Aorta (tissue), 5 donors: ENCODE measurements around the gene ZNF468. TPM values are rescaled to one million over a fixed set of nuclear protein-coding genes. Genes with fewer than 3 reads are reported as not detected.
"Not testable (repeated sequence)": the region's sequence is repeated elsewhere in the genome, so short reads cannot be mapped to it uniquely, and the experiment has no call there.

ENCODE experiments used
- ATAC-seq: fragments of 200-7000 bp; cut with Tn5 transposase; one replicate; pipeline ENCODE4 v1.9.1; 2022; ENCODE audit warnings: moderate library complexity; ENCODE audit not compliant: low FRiP score
- DNase-seq, 2 donors: peaks; one replicate each; pipeline ENCODE4 v3.0.0-alpha.2; 2020
- H3K27ac ChIP-seq, 2 donors: one replicate each; pipeline ENCODE4 v1.5.1; 2013; ENCODE audit warnings: low read length in 2 of 2, mild to moderate bottlenecking in 2 of 2, moderate library complexity in 2 of 2, control low read depth in 1 of 2, inconsistent platforms in 1 of 2, low read depth in 1 of 2
- H3K27me3 ChIP-seq, 2 donors: one replicate each; pipeline ENCODE4 v1.6.1; 2013; ENCODE audit warnings: control low read depth in 1 of 2, low read length in 1 of 2, mild to moderate bottlenecking in 1 of 2, moderate library complexity in 1 of 2; ENCODE audit not compliant: insufficient read depth in 2 of 2, control insufficient read depth in 1 of 2
- H3K36me3 ChIP-seq, 2 donors: one replicate each; pipeline ENCODE4 v1.6.1; 2013; ENCODE audit warnings: control low read depth in 1 of 2, low read length in 1 of 2, mild to moderate bottlenecking in 1 of 2; ENCODE audit not compliant: insufficient read depth in 2 of 2, control insufficient read depth in 1 of 2
- H3K4me1 ChIP-seq, 2 donors: one replicate each; pipeline ENCODE4 v1.6.1; 2013; ENCODE audit warnings: low read length in 2 of 2, control low read depth in 1 of 2, mild to moderate bottlenecking in 1 of 2, moderate library complexity in 1 of 2; ENCODE audit not compliant: insufficient read depth in 2 of 2, control insufficient read depth in 1 of 2
- H3K4me3 ChIP-seq, 2 donors: one replicate each; pipeline ENCODE4 v1.5.1; 2013; ENCODE audit warnings: low read length in 2 of 2, control low read depth in 1 of 2, mild to moderate bottlenecking in 1 of 2
- H3K9me3 ChIP-seq: one replicate; pipeline ENCODE4 v1.6.1; 2013; ENCODE audit warnings: mild to moderate bottlenecking, low read length; ENCODE audit not compliant: control insufficient read depth
- WGBS, 2 donors: extraction: QIAGEN DNeasy Blood & Tissue Kit; methylation state at CpG; one replicate each; pipeline ENCODE4 v1.1.7; 2013; 5-methylcytosine and 5-hydroxymethylcytosine counted together
- intact Hi-C, 2 donors: fragments of 100-400 bp; cut with DNase I; formaldehyde crosslinking; loops; one replicate each; pipeline versions ENCODE4 v1.14.2 to v1.15.0; 2022
- polyA plus RNA-seq, 2 donors: library from polyadenylated mRNA; stranded (reverse); fragments of 200-250 nt; gene quantifications; one replicate each; pipeline ENCODE4 v1.2.3, GENCODE V29; 2013
- total RNA-seq, 2 donors: library from RNA; stranded (reverse); fragmentation: NEBNext Ultra II Directional; extraction: Animal tissue kit (Norgen Biotek cat#: 25700); gene quantifications; one replicate each; pipeline ENCODE4 v1.2.1, GENCODE V29; 2021
- donor health status: healthy with polysubstance abuse.
- donor health status: Bipolar disorder and iron deficiency.
- donor health status: DM: no; HTN: no; CAD: no.
- donor health status: DM: no; HTN: no; CAD: no.
- donor health status: DM: yes; HTN: yes; CAD: no.

Gene ZNF468
- total and polyA plus RNA-seq, 4 donors: 7.9 to 13.4 (median 11.3) TPM

DNA sequence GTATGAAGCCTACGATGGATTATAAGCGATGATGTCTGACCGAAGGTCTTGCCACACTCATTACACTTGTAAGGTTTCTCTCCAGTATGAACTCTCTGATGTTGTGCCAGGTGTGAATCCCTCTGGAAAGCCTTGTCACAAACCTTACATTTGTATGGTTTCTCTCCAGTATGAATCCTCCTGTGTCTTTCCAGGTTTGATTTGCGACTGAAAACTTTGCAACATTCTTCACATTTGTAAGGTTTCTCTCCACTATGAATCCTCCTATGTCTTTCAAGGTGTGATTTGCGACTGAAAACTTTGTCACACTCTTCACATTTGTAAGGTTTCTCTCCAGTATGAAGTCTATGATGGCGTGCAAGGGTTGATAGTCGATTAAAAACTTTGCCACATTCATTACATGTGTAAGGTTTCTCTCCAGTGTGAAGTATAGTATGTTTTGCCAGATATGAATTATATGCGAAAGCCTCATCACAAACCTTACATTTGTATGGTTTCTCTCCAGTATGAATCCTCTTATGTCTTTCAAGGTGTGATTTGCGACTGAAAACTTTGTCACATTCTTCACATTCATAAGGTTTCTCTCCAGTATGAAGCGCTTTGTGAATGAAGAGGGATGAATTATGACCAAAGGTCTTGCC lies 16.5 kb downstream of the ZNF468 start:
- 94 to 99% methylated on average over 10 of the region's 10 CpGs for WGBS, 2 donors
- H3K27me3 ChIP-seq, H3K4me1 ChIP-seq, ATAC-seq, intact Hi-C loops, H3K4me3 ChIP-seq, H3K27ac ChIP-seq, DNase-seq: not testable (repeated sequence)
- H3K36me3 ChIP-seq: peaks cover 25 to 26% of the 10 kb centered on the region in 2 donors
- peaks cover 36% of the 10 kb centered on the region for H3K9me3 ChIP-seq

DNA sequence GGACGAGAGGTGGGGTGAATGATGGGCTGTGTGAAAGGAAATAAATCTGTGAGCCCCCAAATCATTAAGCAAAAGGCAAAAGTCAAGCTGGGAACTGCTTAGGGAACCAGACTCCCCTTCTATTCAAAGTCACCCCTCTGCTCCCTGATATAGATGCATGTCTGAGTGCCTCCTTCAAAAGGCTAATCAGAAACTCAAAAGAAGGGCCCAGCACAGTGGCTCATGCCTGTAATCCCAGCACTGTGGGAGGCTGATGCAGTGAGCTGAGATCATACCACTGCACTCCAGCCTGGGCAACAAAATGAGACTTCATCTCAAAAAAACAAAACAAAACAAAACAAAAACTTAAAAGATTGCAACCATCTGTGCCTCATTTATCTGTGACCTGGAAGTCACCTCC lies 23.1 kb downstream of the ZNF468 start:
- H3K27ac ChIP-seq, H3K4me3 ChIP-seq, intact Hi-C loops, H3K9me3 ChIP-seq, H3K27me3 ChIP-seq, H3K36me3 ChIP-seq, DNase-seq, ATAC-seq, H3K4me1 ChIP-seq: not testable (repeated sequence)
- WGBS, 2 donors: 40 to 58% methylated on average over 1 of the region's 1 CpG

DNA sequence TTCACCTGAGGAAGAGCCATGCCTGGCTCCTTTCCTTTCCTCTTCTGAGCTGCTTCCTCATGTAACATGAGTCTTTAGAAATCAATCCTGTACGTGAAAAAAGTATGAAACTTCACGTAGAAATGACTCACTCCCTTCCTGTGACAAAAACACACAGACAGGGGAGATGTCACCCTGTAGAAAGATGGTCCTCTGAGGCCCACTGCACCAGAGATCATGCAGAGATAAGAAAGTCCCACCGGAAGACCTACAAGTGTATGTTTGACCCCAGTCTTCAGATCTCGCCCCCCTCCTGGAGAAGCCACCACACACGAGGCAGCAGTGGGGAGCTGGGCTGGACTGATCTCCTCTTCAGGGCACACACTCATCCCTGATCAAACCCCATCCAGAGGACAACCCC lies 23.9 kb downstream of the ZNF468 start:
- H3K4me1 ChIP-seq, H3K36me3 ChIP-seq, H3K27me3 ChIP-seq, H3K9me3 ChIP-seq, DNase-seq, ATAC-seq, H3K27ac ChIP-seq, H3K4me3 ChIP-seq, intact Hi-C loops: not testable (repeated sequence)
- 55 to 56% methylated on average over 5 of the region's 5 CpGs for WGBS, 2 donors

DNA sequence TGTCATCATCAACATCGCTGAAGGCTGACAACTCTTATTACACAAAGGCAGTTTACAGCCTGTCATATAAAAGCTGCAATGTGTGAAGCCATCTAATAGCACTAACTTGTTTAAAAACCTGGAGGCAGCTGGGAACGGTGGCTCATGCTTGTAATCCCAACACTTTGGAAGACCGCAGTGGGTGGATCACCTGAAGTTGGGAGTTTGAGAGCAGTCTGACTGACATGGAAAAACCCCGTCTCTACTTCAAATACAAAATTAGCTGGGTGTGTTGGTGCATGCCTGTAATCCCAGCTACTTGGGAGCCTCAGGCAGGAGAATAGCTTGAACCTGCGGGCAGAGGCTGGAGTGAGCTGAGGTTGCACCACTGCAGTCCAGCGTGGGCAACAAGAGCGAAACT lies 27.6 kb downstream of the ZNF468 start:
- DNase-seq, H3K36me3 ChIP-seq, intact Hi-C loops, ATAC-seq, H3K27ac ChIP-seq, H3K4me1 ChIP-seq, H3K4me3 ChIP-seq, H3K9me3 ChIP-seq, H3K27me3 ChIP-seq: not testable (repeated sequence)
- 70 to 86% methylated on average over 7 of the region's 7 CpGs for WGBS, 2 donors

DNA sequence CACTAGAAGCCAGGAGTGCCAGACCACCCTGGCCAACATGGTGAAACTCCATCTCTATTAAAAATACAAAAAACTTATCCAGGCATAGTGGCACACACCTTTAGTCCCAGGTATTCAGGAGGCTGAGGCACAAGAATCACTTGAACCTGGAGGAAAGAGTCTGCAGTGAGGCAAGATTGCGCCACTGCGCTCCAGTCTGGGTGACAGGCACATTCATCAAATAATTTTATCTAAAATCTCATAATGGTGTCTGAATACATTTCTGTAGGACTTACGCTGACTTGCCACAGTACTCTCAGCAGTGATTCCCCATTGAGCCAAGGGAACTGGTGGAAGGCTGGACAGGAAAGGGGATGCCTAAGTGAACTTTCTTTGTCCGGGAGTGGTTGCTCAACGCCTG lies 31.7 kb downstream of the ZNF468 start:
- intact Hi-C loops: no loop called here
- H3K4me1 ChIP-seq: no peaks in the 10 kb centered on the region
- no peak overlapping the region for H3K27ac ChIP-seq
- ATAC-seq (no peak), DNase-seq (no peak)
- H3K36me3 ChIP-seq: no peaks in the 10 kb centered on the region
- 83 to 93% methylated on average over 5 of the region's 5 CpGs for WGBS, 2 donors
- no peak overlapping the region for H3K4me3 ChIP-seq
- peaks cover 1% of the 10 kb centered on the region for H3K9me3 ChIP-seq
- no peaks in the 10 kb centered on the region for H3K27me3 ChIP-seq

DNA sequence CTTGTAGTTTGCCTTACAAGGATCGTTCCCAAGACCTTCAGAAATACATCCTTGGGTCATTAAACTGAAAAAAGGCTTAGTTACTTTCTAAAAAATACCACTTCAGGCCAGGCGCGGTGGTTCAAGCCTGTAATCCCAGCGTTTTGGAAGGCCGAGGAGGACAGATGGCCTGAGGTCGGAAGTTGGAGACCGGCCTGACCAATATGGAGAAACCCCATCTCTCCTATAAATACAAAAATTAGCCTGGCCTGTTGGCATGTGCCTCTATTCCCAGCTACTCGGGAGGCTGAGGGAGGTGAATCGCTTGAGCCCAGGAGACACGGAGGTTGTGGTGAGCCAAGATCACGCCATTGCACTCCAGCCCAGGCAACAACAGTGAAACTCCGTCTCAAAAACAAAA lies 33.7 kb downstream of the ZNF468 start:
- Histone ChIP-seq H3K4me1 (no peaks in the 10 kb centered on the region), H3K4me3 (no peak overlapping the region), H3K36me3 (no peaks in the 10 kb centered on the region), H3K9me3 (peaks cover 1% of the 10 kb centered on the region), H3K27ac (no peak overlapping the region), H3K27me3 (no peaks in the 10 kb centered on the region)
- intact Hi-C loops: no loop called here
- ATAC-seq: no peak
- no peak for DNase-seq
- WGBS, 2 donors: 91 to 95% methylated on average over 12 of the region's 12 CpGs

DNA sequence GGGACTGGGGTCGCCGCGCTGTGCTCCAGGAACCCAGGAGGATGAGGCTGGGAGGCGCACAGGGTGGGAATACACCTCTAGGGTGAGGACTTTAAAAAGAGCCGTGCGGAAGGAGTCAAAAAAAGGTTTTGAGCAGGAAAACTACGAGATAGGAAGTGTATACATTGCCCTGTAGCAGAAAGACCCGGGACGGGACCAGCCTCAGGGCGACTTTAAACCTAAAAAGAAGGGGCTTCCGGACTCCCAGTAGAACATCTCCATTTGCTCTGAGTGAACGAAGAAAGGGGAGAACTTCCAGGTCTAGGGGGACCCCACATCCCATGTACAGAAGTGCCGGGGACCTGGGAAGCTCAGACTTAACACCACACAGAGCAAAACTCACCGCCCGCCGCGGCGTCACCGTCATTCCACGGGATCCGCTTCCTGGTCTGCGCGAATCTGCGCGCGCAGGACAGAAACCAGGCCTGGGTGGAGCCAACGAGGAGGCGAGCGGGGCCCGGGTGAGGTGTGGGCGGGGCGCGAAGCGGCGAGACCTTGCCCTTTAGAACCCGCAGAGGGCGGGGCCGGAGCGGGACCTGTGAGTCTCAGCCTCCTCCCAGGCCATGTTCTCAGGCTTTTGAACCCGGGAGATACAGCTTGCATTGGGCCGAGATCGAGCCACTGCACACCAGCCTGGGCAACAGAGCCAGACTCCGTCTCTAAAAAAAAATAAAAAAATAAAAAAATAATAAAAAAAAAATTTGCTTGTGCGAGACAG lies 36.0 kb downstream of the ZNF468 start, which contains the start of gene ZNF28:
Gene ZNF28, minus strand, starts transcription at position 430 of the 757 bp plus-strand sequence. CDS start 3,675 bp downstream, outside the sequence.
- WGBS, 2 donors: 1% methylated on average over 23 to 39 of the region's 44 CpGs
- ATAC-seq: peak; percentile 99
- Histone ChIP-seq H3K27ac (peak within 1 kb of the TSS in 1 of 2 donors; percentile 41), H3K4me3 (peak within 1 kb of the TSS; percentile 60 to 67)
- H3K36me3 ChIP-seq, intact Hi-C loops, H3K27me3 ChIP-seq, H3K4me1 ChIP-seq, H3K9me3 ChIP-seq: not testable (repeated sequence)
- peak; percentile 85 to 90 for DNase-seq

DNA sequence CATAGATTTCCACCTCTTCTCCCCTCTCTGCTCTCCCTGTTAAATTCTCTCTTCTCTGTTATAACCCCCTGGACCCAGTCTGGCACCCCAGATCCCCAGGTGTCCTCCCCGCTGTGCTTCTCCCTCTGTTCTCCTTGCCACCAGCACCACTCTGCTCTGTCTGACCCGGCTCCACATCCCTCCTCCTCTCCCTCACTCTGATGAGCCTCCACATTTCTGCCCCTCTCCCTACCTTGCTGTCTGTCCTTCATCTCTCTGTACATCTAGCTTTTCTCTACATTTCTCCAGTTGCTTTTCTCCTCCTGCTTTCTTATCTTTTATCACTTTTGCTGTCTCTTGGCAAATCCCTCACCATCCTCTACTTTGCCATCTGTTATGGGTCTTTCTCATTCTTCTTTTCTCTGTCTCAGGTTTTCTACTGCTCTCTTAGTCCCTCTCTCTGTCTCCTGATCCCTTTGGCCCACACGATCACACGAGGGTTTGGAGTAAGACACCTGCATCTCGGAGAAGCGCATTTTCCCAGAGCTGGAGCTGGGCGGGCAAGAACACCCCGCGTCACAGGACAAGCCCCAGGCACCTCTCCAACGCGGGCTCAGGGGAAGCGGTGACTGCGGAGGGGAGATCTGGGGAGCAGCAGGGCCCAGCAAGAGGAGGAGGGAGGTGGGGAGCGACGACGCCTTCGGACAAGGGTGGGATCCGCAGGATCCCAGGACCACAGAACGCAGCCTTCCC lies 36.8 kb downstream of the ZNF468 start:
- H3K27ac ChIP-seq, H3K4me1 ChIP-seq, H3K27me3 ChIP-seq, intact Hi-C loops, H3K36me3 ChIP-seq, H3K9me3 ChIP-seq: not testable (repeated sequence)
- DNase-seq (peak; percentile 55 to 86), ATAC-seq (peak; percentile 78)
- peak overlapping the region in 1 of 2 donors; percentile 67 for H3K4me3 ChIP-seq
- WGBS, 2 donors: 7 to 8% methylated on average over 13 to 19 of the region's 19 CpGs
